Measurements from ENCODE around the gene METTL24.

- TF ChIP-seq, protein P1, sequence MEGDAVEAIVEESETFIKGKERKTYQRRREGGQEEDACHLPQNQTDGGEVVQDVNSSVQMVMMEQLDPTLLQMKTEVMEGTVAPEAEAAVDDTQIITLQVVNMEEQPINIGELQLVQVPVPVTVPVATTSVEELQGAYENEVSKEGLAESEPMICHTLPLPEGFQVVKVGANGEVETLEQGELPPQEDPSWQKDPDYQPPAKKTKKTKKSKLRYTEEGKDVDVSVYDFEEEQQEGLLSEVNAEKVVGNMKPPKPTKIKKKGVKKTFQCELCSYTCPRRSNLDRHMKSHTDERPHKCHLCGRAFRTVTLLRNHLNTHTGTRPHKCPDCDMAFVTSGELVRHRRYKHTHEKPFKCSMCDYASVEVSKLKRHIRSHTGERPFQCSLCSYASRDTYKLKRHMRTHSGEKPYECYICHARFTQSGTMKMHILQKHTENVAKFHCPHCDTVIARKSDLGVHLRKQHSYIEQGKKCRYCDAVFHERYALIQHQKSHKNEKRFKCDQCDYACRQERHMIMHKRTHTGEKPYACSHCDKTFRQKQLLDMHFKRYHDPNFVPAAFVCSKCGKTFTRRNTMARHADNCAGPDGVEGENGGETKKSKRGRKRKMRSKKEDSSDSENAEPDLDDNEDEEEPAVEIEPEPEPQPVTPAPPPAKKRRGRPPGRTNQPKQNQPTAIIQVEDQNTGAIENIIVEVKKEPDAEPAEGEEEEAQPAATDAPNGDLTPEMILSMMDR (CRISPR knock-in tag; IDR thresholded peaks at IDR 0.05): no peak
- TF ChIP-seq ZSCAN5A (CRISPR knock-in tag; IDR thresholded peaks at IDR 0.05; ENCODE audit: borderline replicate concordance) (no peak), PTBP1 (IDR thresholded peaks at IDR 0.05; ENCODE audit: low read depth, low read length, poor library complexity, severe bottlenecking) (no peak), YY1 (IDR thresholded peaks at IDR 0.05; ENCODE audit: insufficient read depth, insufficient replicate concordance, low read depth, low read length) (no peak), AFF4 (CRISPR knock-in tag; IDR thresholded peaks at IDR 0.05) (no peak), POLR2AphosphoS5 (IDR thresholded peaks at IDR 0.05; ENCODE audit: low read depth, low read length) (no peak), ZNF563 (CRISPR knock-in tag; IDR thresholded peaks at IDR 0.05) (no peak), ZNF777 (CRISPR knock-in tag; IDR thresholded peaks at IDR 0.05) (no peak), E2F1 (CRISPR knock-in tag; IDR thresholded peaks at IDR 0.05) (no peak), CBX5 (CRISPR knock-in tag; IDR thresholded peaks at IDR 0.05; ENCODE audit: borderline replicate concordance) (no peak), ZKSCAN1 (IDR thresholded peaks at IDR 0.05; ENCODE audit: low read length) (no peak)
Observed at GRCh38 chr6:110355727-110356126, 2.4 kb downstream of the METTL24 start.

Data from HepG2 (cell line).